Gastroesophageal sphincter (tissue), 4 donors: ENCODE measurements around the gene MAP3K20. TPM values are rescaled to one million over a fixed set of nuclear protein-coding genes. Genes with fewer than 3 reads are reported as not detected.
"Not testable (repeated sequence)": the region's sequence is repeated elsewhere in the genome, so short reads cannot be mapped to it uniquely, and the experiment has no call there.

ENCODE experiments used
- ATAC-seq: fragments of 150-250 bp; one replicate; pipeline ENCODE4 v1.9.1; 2016; ENCODE audit warnings: mild to moderate bottlenecking, moderate library complexity
- H3K27ac ChIP-seq, 4 donors: fragments of 200-600 bp; sonication (generic) in 3 of 4; 1 replicate in 3 of 4; 2 replicates in 1 of 4; pipeline ENCODE4 v1.5.1; 2016 to 2019
- H3K27me3 ChIP-seq: fragments of 200-600 bp; sonication (generic); one replicate; pipeline ENCODE4 v1.5.1; 2019
- H3K36me3 ChIP-seq, 2 donors: fragments of 200-600 bp; sonication (generic); one replicate each; pipeline ENCODE4 v1.5.1; 2019; ENCODE audit warnings: control low read depth in 1 of 2
- H3K4me1 ChIP-seq, 3 donors: fragments of 200-600 bp; sonication (generic); 1 replicate in 2 of 3; 2 replicates in 1 of 3; pipeline ENCODE4 v1.5.1; 2016 to 2019; ENCODE audit warnings: control low read depth in 2 of 3
- H3K4me3 ChIP-seq, 2 donors: fragments of 200-600 bp; sonication (generic); one replicate each; pipeline ENCODE4 v1.5.1; 2019; ENCODE audit warnings: mild to moderate bottlenecking in 1 of 2, moderate library complexity in 1 of 2
- H3K9me3 ChIP-seq, 3 donors: fragments of 200-600 bp; sonication (generic); one replicate each; pipeline ENCODE4 v1.5.1; 2017 to 2019; ENCODE audit warnings: control low read depth in 2 of 3
- EP300 ChIP-seq: sonication (generic); formaldehyde crosslinking; IDR thresholded peaks from one replicate; pipeline ENCODE4 v1.6.1; 2017; ENCODE audit warnings: antibody characterized with exemption, mild to moderate bottlenecking
- POLR2A ChIP-seq, 2 donors: fragments of 450-650 bp; IDR thresholded peaks; one replicate each; pipeline ENCODE4 v1.6.1; 2017; ENCODE audit warnings: antibody characterized with exemption in 2 of 2, mild to moderate bottlenecking in 2 of 2, moderate library complexity in 1 of 2
- POLR2AphosphoS5 ChIP-seq: sonication (generic); formaldehyde crosslinking; IDR thresholded peaks from one replicate; pipeline ENCODE4 v1.6.1; 2017; ENCODE audit warnings: antibody characterized with exemption
- WGBS, 2 donors: methylation state at CpG; one replicate each; pipeline ENCODE4 v1.1.5; 2018; ENCODE audit warnings: low coverage in 1 of 2; 5-methylcytosine and 5-hydroxymethylcytosine counted together
- total RNA-seq, 4 donors: library from RNA; depleted of rRNA; stranded (reverse); fragments of >200 nt; gene quantifications; one replicate each; pipeline ENCODE4 v1.1.0, GENCODE V29; 2016
- TF ChIP-seq, protein P1 (sequence below), 4 experiments: fragments of 200-600 bp in 2 of 4; fragments of 450-650 bp in 2 of 4; sonication (generic) in 1 of 4; IDR thresholded peaks; one replicate each; pipeline ENCODE4 v1.5.1; 2017 to 2019; ENCODE audit warnings: antibody characterized with exemption in 4 of 4, mild to moderate bottlenecking in 2 of 4, moderate library complexity in 2 of 4

Gene MAP3K20
- total RNA-seq, 4 donors from 2014 or later = 318 to 496 (median 327) TPM

DNA sequence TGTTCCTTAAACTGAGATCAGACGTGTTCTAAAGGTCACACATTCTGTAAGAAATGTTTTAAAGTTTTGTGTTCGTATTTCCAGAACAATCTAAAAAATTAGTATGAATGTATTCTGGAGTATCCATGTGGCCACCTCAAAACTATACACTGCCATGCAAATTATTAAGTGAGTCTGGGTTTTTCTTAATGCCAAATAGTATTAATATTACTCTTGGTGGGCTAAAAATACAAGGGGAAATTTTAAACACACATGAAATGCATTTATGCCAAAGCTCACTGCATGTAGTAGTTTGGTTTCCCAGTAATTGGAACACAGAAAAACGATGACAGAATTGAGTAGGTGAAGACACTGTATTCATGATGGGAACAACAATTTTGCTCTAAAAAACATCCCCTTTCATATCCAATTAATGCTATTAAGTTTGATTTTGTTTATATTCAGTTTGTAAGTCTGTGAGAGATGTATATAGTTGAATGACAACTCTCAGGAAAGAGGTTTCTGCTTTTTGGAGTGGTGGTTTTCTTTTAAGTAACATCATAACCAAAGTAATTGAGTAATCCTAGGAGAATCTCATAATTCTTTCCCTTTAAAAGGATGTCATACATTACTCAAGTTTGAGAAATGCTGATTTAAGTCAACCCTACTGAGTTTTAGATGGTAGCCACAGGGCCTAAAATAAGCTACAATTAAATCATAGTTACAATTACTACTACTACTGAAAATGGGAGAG, 203.3 kb downstream of the MAP3K20 start:
- no peaks in the 10 kb centered on the region for H3K36me3 ChIP-seq
- no peak overlapping the region for H3K27ac ChIP-seq
- no peaks in the 10 kb centered on the region for H3K27me3 ChIP-seq
- TF ChIP-seq, protein P1, sequence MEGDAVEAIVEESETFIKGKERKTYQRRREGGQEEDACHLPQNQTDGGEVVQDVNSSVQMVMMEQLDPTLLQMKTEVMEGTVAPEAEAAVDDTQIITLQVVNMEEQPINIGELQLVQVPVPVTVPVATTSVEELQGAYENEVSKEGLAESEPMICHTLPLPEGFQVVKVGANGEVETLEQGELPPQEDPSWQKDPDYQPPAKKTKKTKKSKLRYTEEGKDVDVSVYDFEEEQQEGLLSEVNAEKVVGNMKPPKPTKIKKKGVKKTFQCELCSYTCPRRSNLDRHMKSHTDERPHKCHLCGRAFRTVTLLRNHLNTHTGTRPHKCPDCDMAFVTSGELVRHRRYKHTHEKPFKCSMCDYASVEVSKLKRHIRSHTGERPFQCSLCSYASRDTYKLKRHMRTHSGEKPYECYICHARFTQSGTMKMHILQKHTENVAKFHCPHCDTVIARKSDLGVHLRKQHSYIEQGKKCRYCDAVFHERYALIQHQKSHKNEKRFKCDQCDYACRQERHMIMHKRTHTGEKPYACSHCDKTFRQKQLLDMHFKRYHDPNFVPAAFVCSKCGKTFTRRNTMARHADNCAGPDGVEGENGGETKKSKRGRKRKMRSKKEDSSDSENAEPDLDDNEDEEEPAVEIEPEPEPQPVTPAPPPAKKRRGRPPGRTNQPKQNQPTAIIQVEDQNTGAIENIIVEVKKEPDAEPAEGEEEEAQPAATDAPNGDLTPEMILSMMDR (IDR thresholded peaks at IDR 0.05) = no peak
- no peak for TF ChIP-seq POLR2A (IDR thresholded peaks at IDR 0.05)
- TF ChIP-seq EP300 = no peak
- TF ChIP-seq POLR2AphosphoS5 = no peak
- no peaks in the 10 kb centered on the region for H3K4me1 ChIP-seq
- no peak overlapping the region for H3K4me3 ChIP-seq
- H3K9me3 ChIP-seq = peaks cover 0 to 7% (median 0%) of the 10 kb centered on the region in 3 donors
- 77 to 93% methylated on average over 3 of the region's 3 CpGs for WGBS, 2 donors
- no peak for ATAC-seq

DNA sequence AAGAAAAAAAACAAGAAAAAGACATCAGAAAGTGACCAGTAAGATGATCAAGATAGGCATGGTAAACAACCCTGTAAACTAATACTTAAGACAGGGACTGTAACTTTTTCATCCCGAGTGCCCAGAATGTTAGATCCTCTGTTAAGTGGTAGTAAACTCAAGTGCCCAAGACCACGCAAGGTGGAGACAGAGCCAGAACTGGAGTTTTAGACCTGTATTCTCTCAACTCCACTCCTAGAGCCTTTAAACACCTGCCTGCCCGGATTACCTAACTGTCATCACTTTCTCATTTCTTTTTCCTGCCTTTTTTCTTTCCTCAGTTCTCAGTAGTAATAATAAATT, 203.9 kb downstream of the MAP3K20 start:
- TF ChIP-seq EP300 (no peak), POLR2A (IDR thresholded peaks at IDR 0.05) (no peak), POLR2AphosphoS5 (no peak)
- TF ChIP-seq, protein P1 (IDR thresholded peaks at IDR 0.05) = no peak
- H3K4me3 ChIP-seq = no peak overlapping the region
- H3K36me3 ChIP-seq = no peaks in the 10 kb centered on the region
- peaks cover 0 to 2% (median 0%) of the 10 kb centered on the region in 3 donors for H3K9me3 ChIP-seq
- 63 to 78% methylated on average over 3 of the region's 3 CpGs for WGBS, 2 donors
- H3K27me3 ChIP-seq = no peaks in the 10 kb centered on the region
- H3K27ac ChIP-seq = no peak overlapping the region
- H3K4me1 ChIP-seq = no peaks in the 10 kb centered on the region
- ATAC-seq = no peak

DNA sequence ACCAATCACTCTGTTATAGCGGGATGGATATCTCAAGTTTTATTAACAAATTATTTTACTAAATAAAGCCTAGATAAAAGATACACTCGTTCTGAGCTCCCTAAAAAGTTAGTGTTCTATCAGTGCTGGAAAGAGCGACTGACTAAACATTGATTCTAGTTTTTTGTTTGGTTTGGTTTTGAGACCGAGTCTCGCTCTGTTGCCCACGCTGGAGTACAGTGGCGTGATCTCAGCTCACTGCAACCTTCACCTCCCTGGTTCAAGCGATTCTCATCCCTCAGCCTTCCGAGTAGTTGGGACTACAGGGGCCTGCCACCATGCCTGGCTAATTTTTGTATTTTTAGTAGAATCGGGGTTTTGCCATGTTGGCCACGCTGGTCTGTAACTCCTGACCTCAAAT, 205.2 kb downstream of the MAP3K20 start:
- TF ChIP-seq POLR2AphosphoS5 (no peak), EP300 (no peak), POLR2A (IDR thresholded peaks at IDR 0.05) (no peak)
- TF ChIP-seq, protein P1 (IDR thresholded peaks at IDR 0.05) = no peak
- no peak overlapping the region for H3K4me3 ChIP-seq
- H3K36me3 ChIP-seq = no peaks in the 10 kb centered on the region
- 92 to 98% methylated on average over 7 of the region's 11 CpGs for WGBS, 2 donors
- H3K27me3 ChIP-seq = no peaks in the 10 kb centered on the region
- no peak overlapping the region for H3K27ac ChIP-seq
- no peak for ATAC-seq
- H3K9me3 ChIP-seq = no peaks in the 10 kb centered on the region
- peaks cover 0 to 10% (median 0%) of the 10 kb centered on the region in 3 donors for H3K4me1 ChIP-seq

DNA sequence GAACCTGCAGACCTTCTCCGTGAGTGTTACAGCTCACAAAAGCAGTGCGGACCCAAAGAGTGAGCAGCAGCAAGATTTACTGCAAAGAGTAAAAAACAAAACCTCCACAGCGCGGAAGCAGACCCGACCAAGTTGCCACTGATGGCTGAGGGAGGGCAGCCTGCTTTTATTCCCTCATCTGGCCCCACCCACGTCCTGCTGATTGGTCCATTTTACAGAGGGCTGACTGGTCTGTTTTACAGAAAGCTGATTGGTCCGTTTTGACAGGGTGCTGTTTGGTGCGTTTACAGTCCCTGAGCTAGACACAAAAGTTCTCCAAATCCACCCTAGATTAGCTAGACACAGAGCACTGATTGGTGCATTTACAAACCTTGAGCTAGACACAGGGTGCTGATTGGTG, 206.3 kb downstream of the MAP3K20 start:
- H3K36me3 ChIP-seq, H3K27me3 ChIP-seq, H3K27ac ChIP-seq, H3K4me3 ChIP-seq, ATAC-seq, H3K9me3 ChIP-seq: not testable (repeated sequence)
- peaks cover 0 to 21% (median 0%) of the 10 kb centered on the region in 3 donors for H3K4me1 ChIP-seq
- 84 to 87% methylated on average over 3 to 8 of the region's 8 CpGs for WGBS, 2 donors

GRCh38 chr2:173282795-173283545, 207.3 kb downstream of the MAP3K20 start:
- no peaks in the 10 kb centered on the region for H3K27me3 ChIP-seq
- H3K4me3 ChIP-seq = no peak overlapping the region
- H3K36me3 ChIP-seq = no peaks in the 10 kb centered on the region
- WGBS, 2 donors = 94 to 100% methylated on average over 3 to 4 of the region's 28 CpGs
- H3K4me1 ChIP-seq = peaks cover 0 to 30% (median 0%) of the 10 kb centered on the region in 3 donors
- TF ChIP-seq POLR2A (IDR thresholded peaks at IDR 0.05) = no peak
- no peak for TF ChIP-seq POLR2AphosphoS5
- no peak for TF ChIP-seq EP300
- TF ChIP-seq, protein P1 (IDR thresholded peaks at IDR 0.05) = no peak
- H3K9me3 ChIP-seq = no peaks in the 10 kb centered on the region
- H3K27ac ChIP-seq = no peak overlapping the region
- no peak for ATAC-seq
